ENCODE results near the gene RIC8B. TPM values are rescaled to one million over a fixed set of nuclear protein-coding genes. Genes with fewer than 3 reads are reported as not detected.

RIC8B gene
- total RNA-seq, 6 experiments from 2014 or later: 5.9 to 10.6 (median 6.5) TPM

GRCh38 chr12:106733660-106734059, 40.8 kb upstream of the RIC8B start:
- DNase-seq (no peak), ATAC-seq (no peak)
- Histone ChIP-seq H3K4me3 (no peak overlapping the region), H3K27ac (no peak overlapping the region), H3K9me3 (no peaks in the 10 kb centered on the region), H3K27me3 (no peaks in the 10 kb centered on the region), H3K36me3 (no peaks in the 10 kb centered on the region), H3K4me1 (no peaks in the 10 kb centered on the region)
- intact Hi-C loops (cut with DNase I): no loop called here
- TF ChIP-seq POLR2A (IDR thresholded peaks at IDR 0.05): no peak
- TF ChIP-seq CTCF (IDR thresholded peaks at IDR 0.05): no peak
- 90% methylated on average over 2 of the region's 4 CpGs for WGBS (ENCODE audit: insufficient coverage, low coverage, low lambda C conversion rate, missing lambda C conversion rate)

GRCh38 chr12:106736051-106736957, 38.2 kb upstream of the RIC8B start:
- DNase-seq (no peak), ATAC-seq (peak; percentile 41 to 61 (median 58))
- Histone ChIP-seq H3K4me3 (no peak overlapping the region), H3K27ac (no peak overlapping the region), H3K9me3 (no peaks in the 10 kb centered on the region), H3K27me3 (no peaks in the 10 kb centered on the region), H3K4me1 (no peaks in the 10 kb centered on the region), H3K36me3 (no peaks in the 10 kb centered on the region)
- intact Hi-C loops (cut with DNase I): no loop called here
- WGBS (ENCODE audit: insufficient coverage, low coverage, low lambda C conversion rate, missing lambda C conversion rate): 49% methylated on average over 7 of the region's 9 CpGs
- TF ChIP-seq POLR2A (IDR thresholded peaks at IDR 0.05): no peak
- no peak for TF ChIP-seq CTCF (IDR thresholded peaks at IDR 0.05)

GRCh38 chr12:106739318-106739717, 35.2 kb upstream of the RIC8B start:
- no peaks in the 10 kb centered on the region for H3K4me1 ChIP-seq
- no peak overlapping the region for H3K4me3 ChIP-seq
- 54% methylated on average over 4 of the region's 4 CpGs for WGBS (ENCODE audit: insufficient coverage, low coverage, low lambda C conversion rate, missing lambda C conversion rate)
- no peaks in the 10 kb centered on the region for H3K36me3 ChIP-seq
- H3K9me3 ChIP-seq: no peaks in the 10 kb centered on the region
- no peaks in the 10 kb centered on the region for H3K27me3 ChIP-seq
- intact Hi-C loops (cut with DNase I): no loop called here
- TF ChIP-seq CTCF (IDR thresholded peaks at IDR 0.05) (no peak), POLR2A (IDR thresholded peaks at IDR 0.05) (no peak)
- ATAC-seq (peak in 1 of 4 donors; percentile 93), DNase-seq (no peak)
- H3K27ac ChIP-seq: no peak overlapping the region

- Histone ChIP-seq H3K36me3 (no peaks in the 10 kb centered on the region), H3K4me3 (no peak overlapping the region), H3K27me3 (no peaks in the 10 kb centered on the region), H3K4me1 (no peaks in the 10 kb centered on the region), H3K9me3 (no peaks in the 10 kb centered on the region), H3K27ac (no peak overlapping the region)
- DNase-seq (no peak), ATAC-seq (peak in 1 of 4 donors; percentile 41)
- TF ChIP-seq CTCF (IDR thresholded peaks at IDR 0.05) (no peak), POLR2A (IDR thresholded peaks at IDR 0.05) (no peak)
- 54% methylated on average over 9 of the region's 10 CpGs for WGBS (ENCODE audit: insufficient coverage, low coverage, low lambda C conversion rate, missing lambda C conversion rate)
- intact Hi-C loops (cut with DNase I): no loop called here
Measured at GRCh38 chr12:106739815-106740530, 34.5 kb upstream of the RIC8B start.
